Panc1 (cell line): ENCODE results near the gene PARD3. TPM values are rescaled to one million over a fixed set of nuclear protein-coding genes. Genes with fewer than 3 reads are reported as not detected.

Experiments
- ATAC-seq: fragments of 200-7000 bp; cut with Tn5 transposase; 2 replicates; pipeline ENCODE4 v1.9.1; 2020; ENCODE audit warnings: mild to moderate bottlenecking, moderate library complexity
- BruUV-seq: library from RNA; stranded (reverse); fragments of 400-500 nt; replicated peaks from 2 replicates; lab custom pipeline; 2021; lab: Mats Ljungman, UMichigan
- CTCF ChIA-PET: fragments of 300-600 bp; sonication (Branson Sonifier 250); formaldehyde crosslinking; loops from one replicate; lab custom pipeline; 2022; ENCODE audit warnings: antibody characterized with exemption; lab: Charles Lee
- POLR2A ChIA-PET: fragments of 300-600 bp; sonication (Branson Sonifier 250); formaldehyde crosslinking; loops from one replicate; lab custom pipeline; 2022; ENCODE audit warnings: antibody characterized with exemption; lab: Charles Lee
- DNase-seq: peaks from one replicate; pipeline ENCODE4 v3.0.0-alpha.2; 2010; ENCODE audit warnings: low read depth, low spot score
- H3K27ac ChIP-seq: 2 replicates; pipeline ENCODE4 v1.5.1; 2011; ENCODE audit warnings: mild to moderate bottlenecking, low read length, inconsistent platforms
- H3K27me3 ChIP-seq: fragments of 200-500 bp; sonication (Bioruptor generic); 2 replicates; pipeline ENCODE4 v1.6.0; 2014; ENCODE audit warnings: low read length, inconsistent platforms; ENCODE audit not compliant: control insufficient read depth, insufficient read depth
- H3K36me3 ChIP-seq: fragments of 200-500 bp; sonication (Bioruptor generic); 2 replicates; pipeline ENCODE4 v1.5.1; 2014; ENCODE audit warnings: inconsistent platforms, mild to moderate bottlenecking, low read length, moderate library complexity; ENCODE audit not compliant: control insufficient read depth, insufficient read depth
- H3K4me1 ChIP-seq: 2 replicates; pipeline ENCODE4 v1.5.1; 2011; ENCODE audit warnings: inconsistent platforms, mild to moderate bottlenecking, low read length, moderate library complexity; ENCODE audit not compliant: control insufficient read depth, insufficient read depth
- H3K4me3 ChIP-seq, 2 experiments: 2 replicates each; pipeline ENCODE4 v1.5.1; 2011 to 2012; ENCODE audit warnings: low read depth in 2 of 2, low read length in 2 of 2, mild to moderate bottlenecking in 2 of 2, inconsistent platforms in 1 of 2, moderate library complexity in 1 of 2
- H3K9me3 ChIP-seq: fragments of 200-500 bp; sonication (Bioruptor generic); 2 replicates; pipeline ENCODE4 v1.5.1; 2014; ENCODE audit warnings: low read depth, mild to moderate bottlenecking, inconsistent platforms, low read length, moderate library complexity; ENCODE audit not compliant: control insufficient read depth, insufficient read depth
- POLR2AphosphoS5 ChIP-seq: IDR thresholded peaks from 2 replicates; pipeline ENCODE4 v1.6.1; 2012; ENCODE audit warnings: mild to moderate bottlenecking, low read depth, low read length, moderate library complexity
- SIN3A ChIP-seq: IDR thresholded peaks from 2 replicates; pipeline ENCODE4 v1.6.1; 2012; ENCODE audit warnings: low read depth, mild to moderate bottlenecking, low read length, moderate library complexity, borderline replicate concordance; ENCODE audit not compliant: insufficient read depth
- TCF7L2 ChIP-seq: IDR thresholded peaks from 2 replicates; pipeline ENCODE4 v1.6.1; 2011; ENCODE audit warnings: mild to moderate bottlenecking, low read depth, low read length, inconsistent platforms
- in situ Hi-C: cut with HindIII; loops from 2 replicates; pipeline ENCODE4 v1.10.0; 2016; ENCODE audit warnings: low sequenced_read_pairs, low pct_unique_long_range_greater_than_20kb
- intact Hi-C: fragments of 100-400 bp; cut with micrococcal nuclease; formaldehyde crosslinking; loops from one replicate; pipeline ENCODE4 v1.10.0; 2022; ENCODE audit not compliant: unreplicated experiment
- total RNA-seq: library from RNA; stranded (reverse); gene quantifications from one replicate; pipeline ENCODE4 v1.2.1, GENCODE V29; 2021; ENCODE audit not compliant: unreplicated experiment
- TF ChIP-seq, protein P1 (sequence below): fragments of 450-650 bp; IDR thresholded peaks from 2 replicates; pipeline ENCODE4 v1.5.1; 2017; ENCODE audit warnings: mild to moderate bottlenecking
- TF ChIP-seq, protein P2 (sequence below), 2 experiments: IDR thresholded peaks; 2 replicates each; pipeline ENCODE4 v1.6.1; 2011 to 2012; ENCODE audit warnings: low read depth in 2 of 2, control low read depth in 1 of 2, low read length in 1 of 2, mild to moderate bottlenecking in 1 of 2, moderate library complexity in 1 of 2; ENCODE audit not compliant: insufficient read depth in 1 of 2

The PARD3 gene
- total RNA-seq, 1 experiment from 2014 or later: 29.8 TPM

- no peak for DNase-seq
- ChIA-PET POLR2A (no interaction called here), CTCF (no interaction called here)
- H3K36me3 ChIP-seq: no peaks in the 10 kb centered on the region
- H3K9me3 ChIP-seq: no peaks in the 10 kb centered on the region
- no peak overlapping the region for H3K4me3 ChIP-seq
- in situ Hi-C loops (no loop called here), intact Hi-C loops (no loop called here)
- no peaks in the 10 kb centered on the region for H3K4me1 ChIP-seq
- H3K27ac ChIP-seq: no peak overlapping the region
- TF ChIP-seq, protein P1, sequence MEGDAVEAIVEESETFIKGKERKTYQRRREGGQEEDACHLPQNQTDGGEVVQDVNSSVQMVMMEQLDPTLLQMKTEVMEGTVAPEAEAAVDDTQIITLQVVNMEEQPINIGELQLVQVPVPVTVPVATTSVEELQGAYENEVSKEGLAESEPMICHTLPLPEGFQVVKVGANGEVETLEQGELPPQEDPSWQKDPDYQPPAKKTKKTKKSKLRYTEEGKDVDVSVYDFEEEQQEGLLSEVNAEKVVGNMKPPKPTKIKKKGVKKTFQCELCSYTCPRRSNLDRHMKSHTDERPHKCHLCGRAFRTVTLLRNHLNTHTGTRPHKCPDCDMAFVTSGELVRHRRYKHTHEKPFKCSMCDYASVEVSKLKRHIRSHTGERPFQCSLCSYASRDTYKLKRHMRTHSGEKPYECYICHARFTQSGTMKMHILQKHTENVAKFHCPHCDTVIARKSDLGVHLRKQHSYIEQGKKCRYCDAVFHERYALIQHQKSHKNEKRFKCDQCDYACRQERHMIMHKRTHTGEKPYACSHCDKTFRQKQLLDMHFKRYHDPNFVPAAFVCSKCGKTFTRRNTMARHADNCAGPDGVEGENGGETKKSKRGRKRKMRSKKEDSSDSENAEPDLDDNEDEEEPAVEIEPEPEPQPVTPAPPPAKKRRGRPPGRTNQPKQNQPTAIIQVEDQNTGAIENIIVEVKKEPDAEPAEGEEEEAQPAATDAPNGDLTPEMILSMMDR: no peak
- no peak for TF ChIP-seq TCF7L2
- TF ChIP-seq, protein P2, sequence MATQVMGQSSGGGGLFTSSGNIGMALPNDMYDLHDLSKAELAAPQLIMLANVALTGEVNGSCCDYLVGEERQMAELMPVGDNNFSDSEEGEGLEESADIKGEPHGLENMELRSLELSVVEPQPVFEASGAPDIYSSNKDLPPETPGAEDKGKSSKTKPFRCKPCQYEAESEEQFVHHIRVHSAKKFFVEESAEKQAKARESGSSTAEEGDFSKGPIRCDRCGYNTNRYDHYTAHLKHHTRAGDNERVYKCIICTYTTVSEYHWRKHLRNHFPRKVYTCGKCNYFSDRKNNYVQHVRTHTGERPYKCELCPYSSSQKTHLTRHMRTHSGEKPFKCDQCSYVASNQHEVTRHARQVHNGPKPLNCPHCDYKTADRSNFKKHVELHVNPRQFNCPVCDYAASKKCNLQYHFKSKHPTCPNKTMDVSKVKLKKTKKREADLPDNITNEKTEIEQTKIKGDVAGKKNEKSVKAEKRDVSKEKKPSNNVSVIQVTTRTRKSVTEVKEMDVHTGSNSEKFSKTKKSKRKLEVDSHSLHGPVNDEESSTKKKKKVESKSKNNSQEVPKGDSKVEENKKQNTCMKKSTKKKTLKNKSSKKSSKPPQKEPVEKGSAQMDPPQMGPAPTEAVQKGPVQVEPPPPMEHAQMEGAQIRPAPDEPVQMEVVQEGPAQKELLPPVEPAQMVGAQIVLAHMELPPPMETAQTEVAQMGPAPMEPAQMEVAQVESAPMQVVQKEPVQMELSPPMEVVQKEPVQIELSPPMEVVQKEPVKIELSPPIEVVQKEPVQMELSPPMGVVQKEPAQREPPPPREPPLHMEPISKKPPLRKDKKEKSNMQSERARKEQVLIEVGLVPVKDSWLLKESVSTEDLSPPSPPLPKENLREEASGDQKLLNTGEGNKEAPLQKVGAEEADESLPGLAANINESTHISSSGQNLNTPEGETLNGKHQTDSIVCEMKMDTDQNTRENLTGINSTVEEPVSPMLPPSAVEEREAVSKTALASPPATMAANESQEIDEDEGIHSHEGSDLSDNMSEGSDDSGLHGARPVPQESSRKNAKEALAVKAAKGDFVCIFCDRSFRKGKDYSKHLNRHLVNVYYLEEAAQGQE (IDR thresholded peaks at IDR 0.05; ENCODE audit: insufficient read depth in 1 of 2, low read depth in 2 of 2, low read length in 1 of 2): no peak
- TF ChIP-seq POLR2AphosphoS5: no peak
- no peak for TF ChIP-seq SIN3A
- no peaks in the 10 kb centered on the region for H3K27me3 ChIP-seq
- no peak for ATAC-seq
- BruUV-seq: no TSS peak
Observed at GRCh38 chr10:34104829-34105572, 710.1 kb downstream of the PARD3 start.

DNA sequence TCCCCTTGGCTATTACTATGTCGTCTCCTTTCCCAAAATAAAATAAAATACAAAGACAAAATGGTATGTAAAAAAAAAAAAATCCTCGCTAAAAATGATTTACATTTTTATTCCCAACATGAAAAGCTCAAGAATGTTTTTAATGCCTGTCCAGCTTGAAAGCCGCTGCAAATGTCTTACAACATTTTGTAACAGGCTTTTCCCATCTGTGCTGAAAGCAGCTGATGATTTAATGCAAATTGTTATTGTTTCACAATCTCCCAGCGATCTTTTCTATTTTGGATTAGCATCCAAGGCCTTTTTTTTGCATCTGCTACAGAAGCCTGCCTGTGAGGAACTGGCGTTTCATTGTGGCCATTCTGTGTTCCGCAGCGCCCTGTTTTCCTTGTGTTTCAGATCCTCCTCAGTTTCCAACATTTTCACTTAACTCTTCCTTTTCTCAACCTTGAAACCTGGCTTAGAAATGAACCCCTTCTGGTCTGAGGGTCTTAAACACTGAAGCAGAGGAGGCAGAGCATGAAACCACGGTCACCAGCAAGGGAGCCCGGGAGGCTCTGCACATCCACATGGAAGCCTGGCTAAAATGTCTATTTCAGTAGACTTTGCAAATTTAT lies 712.1 kb downstream of the PARD3 start:
- CTCF ChIA-PET: no interaction called here
- Histone ChIP-seq H3K4me3 (no peak overlapping the region), H3K9me3 (no peaks in the 10 kb centered on the region), H3K36me3 (no peaks in the 10 kb centered on the region), H3K4me1 (no peaks in the 10 kb centered on the region), H3K27ac (no peak overlapping the region), H3K27me3 (no peaks in the 10 kb centered on the region)
- DNase-seq (no peak), ATAC-seq (no peak)
- no TSS peak for BruUV-seq
- TF ChIP-seq POLR2AphosphoS5: no peak
- TF ChIP-seq, protein P1: no peak
- TF ChIP-seq, protein P2 (IDR thresholded peaks at IDR 0.05; ENCODE audit: insufficient read depth in 1 of 2, low read depth in 2 of 2, low read length in 1 of 2): no peak
- no peak for TF ChIP-seq SIN3A
- no peak for TF ChIP-seq TCF7L2
- in situ Hi-C loops: no loop called here
- POLR2A ChIA-PET: interaction anchor here (0.7 kb wide), 1 partner anchor 426 kb away, joined by 3 read pairs; no protein-coding TSS in a partner anchor
- intact Hi-C loops: no loop called here
